ENCODE measurements around the gene ARFIP1.

ARFIP1 gene

DNA sequence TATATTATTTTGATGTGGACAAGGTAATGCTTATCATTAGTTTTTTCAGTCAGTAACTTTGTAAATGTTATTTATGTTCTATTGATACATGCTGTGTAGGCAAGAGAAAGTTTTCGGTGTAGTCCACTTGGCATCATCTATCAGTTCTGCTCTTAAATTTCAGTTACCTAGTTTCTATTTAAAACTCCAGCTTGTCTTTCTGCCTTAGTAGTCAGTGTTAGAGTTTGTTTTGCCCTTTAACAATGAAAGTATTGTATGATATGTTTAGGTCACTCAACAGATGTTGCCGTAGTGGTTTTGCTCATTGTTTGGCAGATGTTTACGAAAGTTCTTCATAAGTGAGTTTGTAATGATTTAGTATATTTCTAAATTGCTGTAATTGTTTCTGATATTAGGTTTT, 121.5 kb downstream of the ARFIP1 start:
- no peak for TF ChIP-seq ZNF18 (tag by site-specific recombination; IDR thresholded peaks at IDR 0.05)
- TF ChIP-seq, protein P1, sequence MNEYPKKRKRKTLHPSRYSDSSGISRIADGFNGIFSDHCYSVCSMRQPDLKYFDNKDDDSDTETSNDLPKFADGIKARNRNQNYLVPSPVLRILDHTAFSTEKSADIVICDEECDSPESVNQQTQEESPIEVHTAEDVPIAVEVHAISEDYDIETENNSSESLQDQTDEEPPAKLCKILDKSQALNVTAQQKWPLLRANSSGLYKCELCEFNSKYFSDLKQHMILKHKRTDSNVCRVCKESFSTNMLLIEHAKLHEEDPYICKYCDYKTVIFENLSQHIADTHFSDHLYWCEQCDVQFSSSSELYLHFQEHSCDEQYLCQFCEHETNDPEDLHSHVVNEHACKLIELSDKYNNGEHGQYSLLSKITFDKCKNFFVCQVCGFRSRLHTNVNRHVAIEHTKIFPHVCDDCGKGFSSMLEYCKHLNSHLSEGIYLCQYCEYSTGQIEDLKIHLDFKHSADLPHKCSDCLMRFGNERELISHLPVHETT (tag by site-specific recombination; IDR thresholded peaks at IDR 0.05) = no peak
- no peak for TF ChIP-seq PRDM6 (tag by site-specific recombination; IDR thresholded peaks at IDR 0.05)
- no peak for TF ChIP-seq ZNF776 (tag by site-specific recombination; IDR thresholded peaks at IDR 0.05; ENCODE audit: borderline replicate concordance)

DNA sequence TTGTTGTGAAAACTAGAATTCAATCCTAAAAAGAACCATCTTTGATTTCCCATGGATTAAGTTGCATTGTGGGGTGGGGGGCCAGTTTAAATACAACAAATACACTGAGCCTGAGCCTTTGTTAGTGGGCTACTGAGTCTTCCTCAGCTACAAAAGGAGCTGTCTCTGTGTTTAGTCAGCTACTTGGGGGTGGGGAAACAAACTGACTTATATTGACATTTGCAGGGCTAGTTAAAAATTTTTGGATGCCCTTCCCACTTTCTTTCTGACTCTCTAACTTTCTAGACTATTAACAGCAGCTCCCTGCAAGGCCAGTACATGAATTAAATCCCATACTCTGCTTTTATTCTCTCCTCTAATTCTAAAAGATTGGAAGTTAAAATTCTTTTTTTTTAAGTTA, 123.9 kb downstream of the ARFIP1 start:
- TF ChIP-seq ZNF416 (tag by site-specific recombination; IDR thresholded peaks at IDR 0.05) (no peak), ZNF596 (tag by site-specific recombination; IDR thresholded peaks at IDR 0.05) (no peak), ZNF394 (tag by site-specific recombination; IDR thresholded peaks at IDR 0.05; ENCODE audit: borderline replicate concordance) (no peak), KLF10 (tag by site-specific recombination; IDR thresholded peaks at IDR 0.05) (no peak), SP3 (tag by site-specific recombination; IDR thresholded peaks at IDR 0.05) (no peak), PRDM6 (tag by site-specific recombination; IDR thresholded peaks at IDR 0.05) (no peak), ZNF768 (tag by site-specific recombination; IDR thresholded peaks at IDR 0.05) (no peak), PBX3 (CRISPR knock-in tag; IDR thresholded peaks at IDR 0.05) (no peak), PRDM4 (tag by site-specific recombination; IDR thresholded peaks at IDR 0.05) (no peak), ZNF211 (tag by site-specific recombination; IDR thresholded peaks at IDR 0.05; ENCODE audit: low read depth) (no peak), KLF1 (tag by site-specific recombination; IDR thresholded peaks at IDR 0.05) (no peak)
- ChIA-PET POLR2A (interaction anchor here (0.7 kb wide), 1 partner anchor 38 kb away, joined by 4 read pairs; no protein-coding TSS in a partner anchor), CTCF (no interaction called here)
- Histone ChIP-seq H3K4me1 (ENCODE audit: control insufficient read depth, insufficient read depth, low read length) (no peaks in the 10 kb centered on the region), H3K36me3 (ENCODE audit: control insufficient read depth in 2 of 2, insufficient read depth in 1 of 2, low read length in 2 of 2) (peaks cover 0 to 3% of the 10 kb centered on the region in 2 experiments; a peak in 1 of 3 replicates), H3K9me3 (ENCODE audit: control insufficient read depth, insufficient read depth, low read depth, low read length) (no peaks in the 10 kb centered on the region), H3K4me3 (ENCODE audit: low read depth, low read length) (no peak overlapping the region), H3K27ac (ENCODE audit: extremely low read depth, low read depth, low read length) (no peak overlapping the region)

More for the DNA sequence above, 121.5 kb downstream of the ARFIP1 start:
- H3K36me3 ChIP-seq (ENCODE audit: control insufficient read depth in 2 of 2, insufficient read depth in 1 of 2, low read length in 2 of 2) = no peaks in the 10 kb centered on the region
- H3K4me1 ChIP-seq (ENCODE audit: control insufficient read depth, insufficient read depth, low read length) = no peaks in the 10 kb centered on the region
- ChIA-PET POLR2A (no interaction called here), CTCF (no interaction called here)
- H3K27ac ChIP-seq (ENCODE audit: extremely low read depth, low read depth, low read length) = no peak overlapping the region
- no peaks in the 10 kb centered on the region for H3K9me3 ChIP-seq (ENCODE audit: control insufficient read depth, insufficient read depth, low read depth, low read length)
- no peak overlapping the region for H3K4me3 ChIP-seq (ENCODE audit: low read depth, low read length)
